Left lung (tissue), 10 donors: ENCODE results near the gene CTBP1. TPM values are rescaled to one million over a fixed set of nuclear protein-coding genes. Genes with fewer than 3 reads are reported as not detected.

Experiments used
- ATAC-seq: fragments of 200-7000 bp; cut with Tn5 transposase; one replicate; pipeline ENCODE4 v1.9.1; 2020; ENCODE audit warnings: moderate library complexity
- DNase-seq, 4 donors: peaks; one replicate each; pipeline ENCODE4 v3.0.0-alpha.2; 2013 to 2020
- H3K27ac ChIP-seq, 2 donors: fragments of 200-600 bp; sonication (generic) in 1 of 2; one replicate each; pipeline versions ENCODE4 v1.5.0 to v1.8.0; 2020 to 2021
- H3K27me3 ChIP-seq, 2 donors: fragments of 200-600 bp; sonication (generic) in 1 of 2; one replicate each; pipeline versions ENCODE4 v1.5.0 to v1.8.0; 2020 to 2021
- H3K36me3 ChIP-seq, 2 donors: fragments of 200-600 bp; sonication (generic) in 1 of 2; one replicate each; pipeline versions ENCODE4 v1.5.0 to v1.8.0; 2020 to 2021
- H3K4me1 ChIP-seq, 2 donors: fragments of 200-600 bp; one replicate each; pipeline ENCODE4 v1.8.0; 2021
- H3K4me3 ChIP-seq, 2 donors: fragments of 200-600 bp; sonication (generic) in 1 of 2; one replicate each; pipeline versions ENCODE4 v1.5.0 to v1.8.0; 2020 to 2021; ENCODE audit warnings: mild to moderate bottlenecking in 1 of 2
- H3K9me3 ChIP-seq, 2 donors: fragments of 200-600 bp; sonication (generic) in 1 of 2; one replicate each; pipeline versions ENCODE4 v1.5.0 to v1.8.0; 2020 to 2021
- intact Hi-C, 2 donors: fragments of 100-400 bp; cut with DNase I; formaldehyde crosslinking; loops; one replicate each; pipeline versions ENCODE4 v1.11.2 to v1.14.2; 2022
- polyA plus RNA-seq, 6 donors: library from polyadenylated mRNA; unstranded; fragments of 120-200 nt; gene quantifications; one replicate each; pipeline ENCODE4 v1.2.1, GENCODE V29; 2013; ENCODE audit not compliant: insufficient read length in 6 of 6
- total RNA-seq, 2 donors: library from RNA; stranded (reverse); fragmentation: NEBNext Ultra II Directional; extraction: Animal tissue kit (Norgen Biotek cat#: 25700); gene quantifications; one replicate each; pipeline ENCODE4 v1.2.1, GENCODE V29; 2021
- TF ChIP-seq, protein P1 (sequence below), 2 donors: fragments of 200-600 bp; sonication (generic) in 1 of 2; IDR thresholded peaks; one replicate each; pipeline versions ENCODE4 v1.5.0 to v1.8.0; 2021; ENCODE audit warnings: antibody characterized with exemption in 2 of 2
- donor health status: DM: no; HTN: yes; CAD: no.
- donor health status: DM: no; HTN: no; CAD: no.

The CTBP1 gene
- total and polyA plus RNA-seq, 8 donors = 93.9 to 167 (median 122) TPM

DNA sequence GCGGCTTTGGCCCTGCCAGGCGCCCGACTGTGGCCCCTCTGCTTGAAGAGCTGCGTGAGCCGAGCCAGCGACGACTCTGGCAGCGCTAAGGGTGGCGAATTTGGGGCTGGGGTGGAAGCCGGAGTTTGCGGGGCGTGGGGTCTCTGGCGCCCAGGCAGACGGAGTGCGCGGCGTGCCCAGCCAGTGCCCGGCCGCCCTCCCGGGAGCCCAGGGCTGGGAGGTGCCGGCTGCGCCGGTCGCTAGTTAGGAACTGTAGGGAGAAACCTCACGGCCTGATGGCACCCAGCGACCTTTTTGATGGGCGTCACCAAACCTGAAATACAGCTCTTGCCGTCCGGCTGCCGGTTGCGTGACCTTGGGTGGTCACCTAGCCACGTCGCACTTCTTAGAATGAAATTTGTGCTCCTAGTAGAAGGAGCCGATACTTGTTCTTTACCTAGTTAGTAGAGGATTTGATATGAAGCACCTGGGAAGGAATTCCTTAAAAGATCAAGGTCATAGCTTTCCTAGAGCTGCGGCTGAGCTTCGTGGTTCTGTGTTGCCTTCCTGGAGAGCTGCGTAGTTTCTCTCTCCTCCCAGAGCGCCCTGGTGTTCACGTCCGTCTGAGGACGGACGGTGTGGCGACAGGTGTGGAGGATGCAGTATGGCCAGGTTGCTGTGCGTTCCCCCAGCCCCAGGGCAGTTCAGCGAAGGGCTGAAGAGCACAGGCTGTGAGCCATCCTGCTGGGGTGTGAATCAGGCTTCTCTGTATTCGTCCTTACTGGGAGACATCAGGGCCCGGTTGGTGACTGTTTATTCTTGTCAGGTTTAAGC lies 41.4 kb upstream of the CTBP1 start:
- peak overlapping the region; percentile 85 to 94 for H3K4me3 ChIP-seq
- TF ChIP-seq, protein P1, sequence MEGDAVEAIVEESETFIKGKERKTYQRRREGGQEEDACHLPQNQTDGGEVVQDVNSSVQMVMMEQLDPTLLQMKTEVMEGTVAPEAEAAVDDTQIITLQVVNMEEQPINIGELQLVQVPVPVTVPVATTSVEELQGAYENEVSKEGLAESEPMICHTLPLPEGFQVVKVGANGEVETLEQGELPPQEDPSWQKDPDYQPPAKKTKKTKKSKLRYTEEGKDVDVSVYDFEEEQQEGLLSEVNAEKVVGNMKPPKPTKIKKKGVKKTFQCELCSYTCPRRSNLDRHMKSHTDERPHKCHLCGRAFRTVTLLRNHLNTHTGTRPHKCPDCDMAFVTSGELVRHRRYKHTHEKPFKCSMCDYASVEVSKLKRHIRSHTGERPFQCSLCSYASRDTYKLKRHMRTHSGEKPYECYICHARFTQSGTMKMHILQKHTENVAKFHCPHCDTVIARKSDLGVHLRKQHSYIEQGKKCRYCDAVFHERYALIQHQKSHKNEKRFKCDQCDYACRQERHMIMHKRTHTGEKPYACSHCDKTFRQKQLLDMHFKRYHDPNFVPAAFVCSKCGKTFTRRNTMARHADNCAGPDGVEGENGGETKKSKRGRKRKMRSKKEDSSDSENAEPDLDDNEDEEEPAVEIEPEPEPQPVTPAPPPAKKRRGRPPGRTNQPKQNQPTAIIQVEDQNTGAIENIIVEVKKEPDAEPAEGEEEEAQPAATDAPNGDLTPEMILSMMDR (IDR thresholded peaks at IDR 0.05) = no peak
- peaks cover 0 to 4% of the 10 kb centered on the region in 2 donors for H3K9me3 ChIP-seq
- intact Hi-C loops = no loop called here
- peaks cover 0 to 6% of the 10 kb centered on the region in 2 donors for H3K36me3 ChIP-seq
- DNase-seq (peak in 2 of 4 donors; percentile 15 to 38), ATAC-seq (peak; percentile 4)
- H3K27me3 ChIP-seq = no peaks in the 10 kb centered on the region
- H3K4me1 ChIP-seq = peaks cover 8 to 58% of the 10 kb centered on the region in 2 donors
- peak overlapping the region; percentile 67 to 85 for H3K27ac ChIP-seq

DNA sequence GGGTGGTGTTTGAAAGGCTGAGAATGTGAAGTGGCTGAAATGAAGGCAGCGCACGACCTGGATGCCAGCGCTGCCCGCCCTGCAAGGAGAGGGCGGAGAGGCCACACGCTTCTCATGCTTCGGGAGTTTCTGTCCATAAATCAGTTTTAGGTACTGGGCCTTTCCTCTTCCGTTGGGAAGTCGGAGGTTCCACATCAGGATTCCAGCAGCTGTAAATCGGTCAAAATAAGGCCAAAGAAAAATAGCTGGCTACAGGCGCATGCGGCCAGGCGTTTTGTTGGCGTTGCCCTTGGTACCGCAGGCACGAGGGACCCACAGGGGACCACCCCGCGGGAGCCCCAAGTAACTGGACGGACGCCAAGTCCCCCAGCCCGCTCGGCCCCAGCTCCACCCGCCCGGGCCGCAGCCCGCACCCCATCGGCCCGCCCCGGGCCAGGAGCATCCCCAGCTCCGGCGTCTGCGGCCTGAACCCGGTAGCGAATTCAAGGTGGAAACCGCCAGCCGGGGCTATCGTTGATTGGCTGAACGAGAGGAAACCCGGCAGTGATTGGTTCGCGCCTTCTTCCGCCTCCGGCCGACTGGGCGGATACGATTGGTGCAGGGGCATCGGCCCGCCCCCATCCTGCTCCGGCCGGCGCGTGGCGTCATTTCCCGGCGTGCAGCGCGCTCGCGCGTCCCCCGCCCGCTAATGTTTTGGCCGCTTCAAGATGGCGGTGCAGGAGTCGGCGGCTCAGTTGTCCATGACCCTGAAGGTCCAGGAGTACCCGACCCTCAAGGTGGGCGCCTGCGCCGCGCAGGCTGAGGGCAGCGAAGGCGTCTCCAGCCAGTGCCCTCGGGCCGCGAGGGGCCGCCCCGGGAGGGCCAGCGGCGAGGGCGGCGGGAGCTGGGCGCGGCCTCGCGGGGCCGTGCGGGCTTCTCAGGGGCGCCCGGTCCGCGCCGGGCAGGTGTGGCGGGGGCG lies 40.6 kb upstream of the CTBP1 start, which contains the start of gene MAEA:
Gene MAEA (plus strand): TSS at position 685 of the 958 bp plus-strand sequence. CDS start 23 bp downstream, at position 708.
- Histone ChIP-seq H3K4me1 (peaks cover 8 to 50% of the 10 kb centered on the region in 2 donors), H3K36me3 (peaks cover 0 to 6% of the 10 kb centered on the region in 2 donors), H3K27me3 (no peaks in the 10 kb centered on the region), H3K4me3 (peak within 1 kb of the TSS; percentile 85 to 94), H3K9me3 (peaks cover 0 to 4% of the 10 kb centered on the region in 2 donors), H3K27ac (peak within 1 kb of the TSS; percentile 67 to 85)
- DNase-seq (peak; percentile 95 to 98 (median 97)), ATAC-seq (peak; percentile 99)
- intact Hi-C loops = no loop called here
- TF ChIP-seq, protein P1 (IDR thresholded peaks at IDR 0.05) = no peak

DNA sequence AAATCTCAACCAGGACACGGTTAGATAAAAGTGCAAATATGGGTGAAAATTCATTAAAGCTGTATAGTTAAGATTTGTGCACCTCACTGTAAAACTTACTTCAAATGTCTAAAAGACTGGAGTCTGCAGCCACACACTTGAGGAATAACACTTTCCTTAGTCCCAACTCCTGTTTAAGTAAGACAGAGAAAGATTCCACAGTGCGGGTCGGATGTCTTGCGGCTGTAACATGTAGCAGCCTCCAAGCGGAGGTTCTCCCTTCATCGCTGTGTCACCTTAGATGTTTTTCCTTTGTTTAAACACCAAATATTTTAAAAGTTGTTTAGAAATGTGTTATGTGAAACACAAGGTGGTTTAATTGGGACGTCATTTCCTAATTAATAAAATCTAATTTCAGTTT lies 39.9 kb upstream of the CTBP1 start:
- ATAC-seq = no peak
- no peak for DNase-seq
- H3K9me3 ChIP-seq = peaks cover 0 to 4% of the 10 kb centered on the region in 2 donors
- no peaks in the 10 kb centered on the region for H3K27me3 ChIP-seq
- TF ChIP-seq, protein P1 (IDR thresholded peaks at IDR 0.05) = no peak
- H3K36me3 ChIP-seq = peaks cover 0 to 6% of the 10 kb centered on the region in 2 donors
- peaks cover 8 to 43% of the 10 kb centered on the region in 2 donors for H3K4me1 ChIP-seq
- intact Hi-C loops = no loop called here
- H3K27ac ChIP-seq = peak overlapping the region in 1 of 2 donors; percentile 85
- peak overlapping the region; percentile 85 to 94 for H3K4me3 ChIP-seq

DNA sequence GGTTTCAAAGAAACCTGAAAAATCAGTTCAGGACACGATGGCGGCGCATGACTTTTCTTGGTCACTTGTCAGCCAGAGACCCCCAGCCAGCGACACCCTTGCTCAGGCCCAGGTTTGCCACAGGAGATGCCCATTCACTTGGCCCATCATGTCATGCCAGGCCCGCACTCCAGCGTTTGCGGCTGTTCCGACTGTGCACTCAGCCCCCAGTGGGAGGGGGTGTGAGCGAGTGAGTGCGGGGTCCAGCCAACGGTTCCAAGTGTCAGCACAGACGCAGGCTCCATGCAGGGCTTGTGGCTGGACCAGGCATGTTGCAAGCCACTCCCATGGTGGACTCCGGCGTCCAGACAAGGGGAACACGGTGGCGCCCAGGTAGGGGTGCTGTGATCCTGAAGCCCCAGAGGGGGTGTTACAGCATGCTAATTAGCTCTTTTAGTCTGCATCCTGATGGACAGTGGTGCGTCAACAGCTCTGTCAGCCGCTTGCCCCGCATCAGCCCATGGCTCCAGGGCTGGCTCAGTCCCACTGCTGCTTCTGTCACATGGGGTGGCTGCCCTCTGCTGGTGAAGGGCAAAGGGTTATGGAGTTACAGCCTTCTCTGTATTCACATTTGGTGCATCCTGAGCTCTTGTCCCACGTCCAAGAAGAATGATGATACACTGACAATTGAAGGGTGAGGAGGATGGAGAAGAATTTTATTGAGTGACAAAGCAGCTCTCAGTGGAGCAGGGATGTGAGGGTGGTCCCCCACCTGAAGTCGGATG lies 37.0 kb upstream of the CTBP1 start:
- no peaks in the 10 kb centered on the region for H3K36me3 ChIP-seq
- H3K27ac ChIP-seq = no peak overlapping the region
- TF ChIP-seq, protein P1 (IDR thresholded peaks at IDR 0.05) = no peak
- H3K4me3 ChIP-seq = no peak overlapping the region
- H3K9me3 ChIP-seq = peaks cover 0 to 4% of the 10 kb centered on the region in 2 donors
- ATAC-seq (no peak), DNase-seq (no peak)
- H3K27me3 ChIP-seq = no peaks in the 10 kb centered on the region
- intact Hi-C loops = no loop called here
- H3K4me1 ChIP-seq = peaks cover 3 to 16% of the 10 kb centered on the region in 2 donors
